HCT116 (cell line): ENCODE data around the gene CPT1C.

ENCODE experiments used
- CBX3 ChIP-seq: IDR thresholded peaks from 2 replicates; pipeline ENCODE4 v1.6.1; 2012; ENCODE audit warnings: low read depth
- CTCF ChIP-seq, 3 experiments: fragments of 200-600 bp in 1 of 3; sonication (generic) in 1 of 3; IDR thresholded peaks in 2 of 3; conservative IDR thresholded peaks in 1 of 3; 2 replicates each; pipeline ENCODE4 v1.5.1; 2012 to 2017; ENCODE audit warnings: low read depth in 2 of 3, low read length in 2 of 3, antibody characterized with exemption in 1 of 3, borderline replicate concordance in 1 of 3, control low read depth in 1 of 3, mild to moderate bottlenecking in 1 of 3, mixed read lengths in 1 of 3, mixed run types in 1 of 3, moderate library complexity in 1 of 3; ENCODE audit not compliant: insufficient read depth in 1 of 3
- EGR1 ChIP-seq: IDR thresholded peaks from 2 replicates; pipeline ENCODE4 v1.6.1; 2012; ENCODE audit warnings: low read depth
- ELF1 ChIP-seq: IDR thresholded peaks from 2 replicates; pipeline ENCODE4 v1.6.1; 2012; ENCODE audit warnings: low read depth, borderline replicate concordance
- EZH2 ChIP-seq: fragments of 200-600 bp; sonication (generic); IDR thresholded peaks from 2 replicates; pipeline ENCODE4 v1.6.1; 2017; ENCODE audit warnings: antibody characterized with exemption, mixed run types
- POLR2A ChIP-seq: IDR thresholded peaks from 2 replicates; pipeline ENCODE4 v1.7.0; 2011; ENCODE audit warnings: borderline replicate concordance; ENCODE audit not compliant: insufficient read depth, insufficient read length; ENCODE audit errors: extremely low read depth
- POLR2AphosphoS5 ChIP-seq: IDR thresholded peaks from 2 replicates; pipeline ENCODE4 v1.6.1; 2011; ENCODE audit warnings: mild to moderate bottlenecking, low read depth, low read length, moderate library complexity
- SIN3A ChIP-seq: IDR thresholded peaks from 2 replicates; pipeline ENCODE4 v1.6.1; 2012; ENCODE audit warnings: low read depth

DNA sequence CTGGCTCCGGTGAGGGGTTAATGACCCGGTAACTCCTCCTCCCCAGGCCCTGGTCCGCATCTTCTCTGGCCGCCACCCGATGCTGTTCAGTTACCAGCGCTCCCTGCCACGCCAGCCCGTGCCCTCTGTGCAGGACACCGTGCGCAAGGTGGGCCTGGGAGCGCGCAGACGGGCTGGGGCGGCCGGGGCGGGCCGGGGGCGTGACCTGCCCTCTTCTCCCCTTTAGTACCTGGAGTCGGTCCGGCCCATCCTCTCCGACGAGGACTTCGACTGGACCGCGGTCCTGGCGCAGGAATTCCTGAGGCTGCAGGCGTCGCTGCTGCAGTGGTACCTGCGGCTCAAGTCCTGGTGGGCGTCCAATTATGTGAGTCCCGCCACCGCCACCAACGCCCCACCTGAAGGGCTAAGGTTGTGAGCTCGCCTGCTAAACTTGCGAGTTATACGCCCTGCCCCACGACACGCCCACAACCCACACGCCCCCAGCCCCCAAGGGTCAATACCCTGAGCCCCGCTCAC is 10.4 kb downstream of the CPT1C start:
- TF ChIP-seq ELF1 (no peak), EGR1 (no peak), CTCF (IDR thresholded peaks at IDR 0.05 in 2 of 3, conservative IDR thresholded peaks at IDR 0.05 in 1 of 3; ENCODE audit: borderline replicate concordance in 1 of 3, insufficient read depth in 1 of 3, low read depth in 2 of 3, low read length in 2 of 3) (no peak), CBX3 (no peak), SIN3A (no peak), POLR2A (no peak), POLR2AphosphoS5 (no peak), EZH2 (no peak)
